Measurements from ENCODE around the gene ELP2.

The ELP2 gene

GRCh38 chr18:36229188-36229587, 99.5 kb downstream of the ELP2 start:
- TF ChIP-seq, protein P1, sequence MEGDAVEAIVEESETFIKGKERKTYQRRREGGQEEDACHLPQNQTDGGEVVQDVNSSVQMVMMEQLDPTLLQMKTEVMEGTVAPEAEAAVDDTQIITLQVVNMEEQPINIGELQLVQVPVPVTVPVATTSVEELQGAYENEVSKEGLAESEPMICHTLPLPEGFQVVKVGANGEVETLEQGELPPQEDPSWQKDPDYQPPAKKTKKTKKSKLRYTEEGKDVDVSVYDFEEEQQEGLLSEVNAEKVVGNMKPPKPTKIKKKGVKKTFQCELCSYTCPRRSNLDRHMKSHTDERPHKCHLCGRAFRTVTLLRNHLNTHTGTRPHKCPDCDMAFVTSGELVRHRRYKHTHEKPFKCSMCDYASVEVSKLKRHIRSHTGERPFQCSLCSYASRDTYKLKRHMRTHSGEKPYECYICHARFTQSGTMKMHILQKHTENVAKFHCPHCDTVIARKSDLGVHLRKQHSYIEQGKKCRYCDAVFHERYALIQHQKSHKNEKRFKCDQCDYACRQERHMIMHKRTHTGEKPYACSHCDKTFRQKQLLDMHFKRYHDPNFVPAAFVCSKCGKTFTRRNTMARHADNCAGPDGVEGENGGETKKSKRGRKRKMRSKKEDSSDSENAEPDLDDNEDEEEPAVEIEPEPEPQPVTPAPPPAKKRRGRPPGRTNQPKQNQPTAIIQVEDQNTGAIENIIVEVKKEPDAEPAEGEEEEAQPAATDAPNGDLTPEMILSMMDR (IDR thresholded peaks at IDR 0.05; ENCODE audit: control insufficient read depth, insufficient read depth, low read depth, low read length, missing control alignments) = no peak
- H3K4me3 ChIP-seq (ENCODE audit: control insufficient read depth, low read depth, low read length) = no peak overlapping the region
- no peak for DNase-seq (ENCODE audit: low read depth)
